ENCODE measurements around the gene MCRIP2. TPM values are rescaled to one million over a fixed set of nuclear protein-coding genes. Genes with fewer than 3 reads are reported as not detected.

MCRIP2 gene
- total RNA-seq, 6 experiments from 2014 or later, result 48.8 to 130 (median 76.7) TPM

DNA sequence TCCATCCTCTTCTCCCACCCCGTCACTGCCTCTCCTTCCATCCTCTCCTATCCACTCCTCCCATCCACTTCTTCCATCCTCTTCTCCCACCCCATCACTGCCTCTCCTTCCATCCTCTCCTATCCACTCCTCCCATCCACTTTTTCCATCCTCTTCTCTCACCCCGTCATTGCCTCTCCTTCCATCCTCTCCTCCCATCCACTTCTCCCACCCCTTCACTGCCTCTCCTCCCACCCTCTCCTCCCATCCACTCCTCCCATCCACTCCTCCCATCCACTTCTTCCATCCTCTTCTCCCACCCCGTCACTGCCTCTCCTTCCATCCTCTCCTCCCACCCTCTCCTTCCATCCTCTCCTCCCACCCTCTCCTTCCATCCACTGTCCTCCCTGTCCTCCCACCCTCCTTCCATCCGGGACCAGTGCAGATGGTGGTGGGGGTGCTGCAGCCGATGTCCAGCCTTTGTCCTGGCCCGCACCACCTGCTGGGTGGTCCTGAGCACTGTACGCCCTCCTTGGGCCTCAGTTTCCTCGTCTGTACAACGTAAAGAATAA, 9.7 kb upstream of the MCRIP2 start:
- Histone ChIP-seq H3K27me3 (no peaks in the 10 kb centered on the region), H3K4me3 (no peak overlapping the region), H3K36me3 (no peaks in the 10 kb centered on the region), H3K9me3 (no peaks in the 10 kb centered on the region), H3K4me1 (peaks cover 0 to 49% (median 27%) of the 10 kb centered on the region in 4 donors), H3K27ac (no peak overlapping the region)
- WGBS (ENCODE audit: insufficient coverage, low coverage, low lambda C conversion rate, missing lambda C conversion rate), result 62% methylated on average over 9 of the region's 9 CpGs
- ATAC-seq (no peak), DNase-seq (no peak)
- no peak for TF ChIP-seq CTCF (IDR thresholded peaks at IDR 0.05)
- TF ChIP-seq POLR2A (IDR thresholded peaks at IDR 0.05), result no peak
- intact Hi-C loops (cut with DNase I), result loop anchor here in 1 of 2 donors (10.0 kb wide), 1 partner anchor 47 kb away; no protein-coding TSS in a partner anchor

DNA sequence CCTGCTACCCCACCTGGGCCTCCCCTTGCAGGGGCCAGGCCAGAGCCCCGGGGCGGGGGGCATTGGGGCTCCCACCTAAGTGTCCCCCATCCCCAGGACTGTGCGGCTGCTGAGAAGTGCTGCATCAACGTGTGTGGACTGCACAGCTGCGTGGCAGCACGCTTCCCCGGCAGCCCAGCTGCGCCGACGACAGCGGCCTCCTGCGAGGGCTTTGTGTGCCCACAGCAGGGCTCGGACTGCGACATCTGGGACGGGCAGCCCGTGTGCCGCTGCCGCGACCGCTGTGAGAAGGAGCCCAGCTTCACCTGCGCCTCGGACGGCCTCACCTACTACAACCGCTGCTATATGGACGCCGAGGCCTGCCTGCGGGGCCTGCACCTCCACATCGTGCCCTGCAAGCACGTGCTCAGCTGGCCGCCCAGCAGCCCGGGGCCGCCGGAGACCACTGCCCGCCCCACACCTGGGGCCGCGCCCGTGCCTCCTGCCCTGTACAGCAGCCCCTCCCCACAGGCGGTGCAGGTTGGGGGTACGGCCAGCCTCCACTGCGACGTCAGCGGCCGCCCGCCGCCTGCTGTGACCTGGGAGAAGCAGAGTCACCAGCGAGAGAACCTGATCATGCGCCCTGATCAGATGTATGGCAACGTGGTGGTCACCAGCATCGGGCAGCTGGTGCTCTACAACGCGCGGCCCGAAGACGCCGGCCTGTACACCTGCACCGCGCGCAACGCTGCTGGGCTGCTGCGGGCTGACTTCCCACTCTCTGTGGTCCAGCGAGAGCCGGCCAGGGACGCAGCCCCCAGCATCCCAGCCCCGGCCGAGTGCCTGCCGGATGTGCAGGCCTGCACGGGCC, 8.9 kb upstream of the MCRIP2 start:
- WGBS (ENCODE audit: insufficient coverage, low coverage, low lambda C conversion rate, missing lambda C conversion rate), result 60% methylated on average over 1 of the region's 67 CpGs
- Histone ChIP-seq H3K27ac (no peak overlapping the region), H3K4me3 (no peak overlapping the region), H3K4me1 (peaks cover 0 to 50% (median 26%) of the 10 kb centered on the region in 4 donors), H3K27me3 (no peaks in the 10 kb centered on the region), H3K36me3 (no peaks in the 10 kb centered on the region), H3K9me3 (no peaks in the 10 kb centered on the region)
- ATAC-seq, result no peak
- peak in 1 of 3 donors; percentile 58 for DNase-seq
- TF ChIP-seq POLR2A (IDR thresholded peaks at IDR 0.05) (no peak), CTCF (IDR thresholded peaks at IDR 0.05) (no peak)
- intact Hi-C loops (cut with DNase I), result loop anchor here in 1 of 2 donors (10.0 kb wide), 1 partner anchor 48 kb away; no protein-coding TSS in a partner anchor

GRCh38 chr16:633336-634050, 8.1 kb upstream of the MCRIP2 start:
- 97% methylated on average over 10 of the region's 74 CpGs for WGBS (ENCODE audit: insufficient coverage, low coverage, low lambda C conversion rate, missing lambda C conversion rate)
- no peak for ATAC-seq
- intact Hi-C loops (cut with DNase I), result loop anchor here in 1 of 2 donors (10.0 kb wide), 1 partner anchor 49 kb away; no protein-coding TSS in a partner anchor
- Histone ChIP-seq H3K9me3 (no peaks in the 10 kb centered on the region), H3K4me3 (no peak overlapping the region), H3K27ac (no peak overlapping the region), H3K27me3 (no peaks in the 10 kb centered on the region), H3K4me1 (peaks cover 0 to 43% (median 22%) of the 10 kb centered on the region in 4 donors), H3K36me3 (no peaks in the 10 kb centered on the region)
- TF ChIP-seq POLR2A (IDR thresholded peaks at IDR 0.05) (no peak), CTCF (IDR thresholded peaks at IDR 0.05) (no peak)
- DNase-seq, result peak in 1 of 3 donors; percentile 55

DNA sequence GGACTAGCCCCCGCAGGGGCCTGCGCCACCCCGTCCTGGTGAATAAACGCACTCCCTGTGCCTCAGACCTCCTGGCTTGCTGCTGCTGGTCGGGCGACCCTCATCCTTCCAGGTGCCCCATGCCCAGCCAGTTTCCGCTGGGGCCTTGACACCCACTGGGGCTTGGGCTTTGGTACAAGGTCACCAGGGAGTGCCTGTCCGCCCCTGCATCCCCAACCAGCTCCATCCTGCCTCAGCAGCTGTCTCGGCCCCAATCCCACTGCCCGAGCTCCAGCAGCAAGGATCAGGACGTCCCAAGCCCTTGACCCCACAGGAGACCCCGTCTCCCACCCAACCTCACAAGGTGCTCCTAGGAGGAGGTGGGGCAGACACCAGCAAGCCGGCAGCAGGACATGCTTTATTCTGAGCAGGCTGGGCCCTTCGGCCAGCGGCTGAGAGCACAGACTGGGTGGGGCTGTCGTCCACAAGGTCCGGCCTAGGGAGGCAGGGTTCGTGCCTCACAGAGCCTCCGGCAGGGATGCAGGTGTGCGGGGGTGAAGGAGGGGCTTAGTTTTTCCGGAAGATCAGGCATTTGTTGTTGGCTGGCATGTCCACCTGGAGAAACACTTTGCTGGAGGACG, 7.5 kb upstream of the MCRIP2 start:
- peaks cover 0 to 36% (median 16%) of the 10 kb centered on the region in 4 donors for H3K4me1 ChIP-seq

More for the DNA sequence above, 7.5 kb upstream of the MCRIP2 start:
- Histone ChIP-seq H3K9me3 (no peaks in the 10 kb centered on the region), H3K27me3 (no peaks in the 10 kb centered on the region), H3K4me3 (no peak overlapping the region), H3K27ac (no peak overlapping the region), H3K36me3 (no peaks in the 10 kb centered on the region)
- DNase-seq (no peak), ATAC-seq (no peak)
- TF ChIP-seq POLR2A (IDR thresholded peaks at IDR 0.05) (no peak), CTCF (IDR thresholded peaks at IDR 0.05) (no peak)
- intact Hi-C loops (cut with DNase I), result loop anchor here in 1 of 2 donors (10.0 kb wide), 1 partner anchor 49 kb away; no protein-coding TSS in a partner anchor
- WGBS (ENCODE audit: insufficient coverage, low coverage, low lambda C conversion rate, missing lambda C conversion rate), result 73% methylated on average over 4 of the region's 22 CpGs

All from right lobe of liver (tissue), 6 donors.